Endometrial microvascular endothelial cells (primary cell): ENCODE results near the gene TMEM88. TPM values are rescaled to one million over a fixed set of nuclear protein-coding genes. Genes with fewer than 3 reads are reported as not detected.

ENCODE experiments used
- in situ Hi-C: cut with HindIII; loops from 2 replicates; pipeline ENCODE4 v1.10.0; 2017; ENCODE audit warnings: low sequenced_read_pairs, low pct_unique_long_range_greater_than_20kb; ENCODE audit errors: inconsistent ontology term
- total RNA-seq: library from RNA; depleted of rRNA; stranded (reverse); fragments of >200 nt; gene quantifications from one replicate; pipeline ENCODE4 v1.2.3, GENCODE V29; 2015; ENCODE audit errors: inconsistent ontology term

The TMEM88 gene
- total RNA-seq, 1 donor from 2014 or later, result 148 TPM

DNA sequence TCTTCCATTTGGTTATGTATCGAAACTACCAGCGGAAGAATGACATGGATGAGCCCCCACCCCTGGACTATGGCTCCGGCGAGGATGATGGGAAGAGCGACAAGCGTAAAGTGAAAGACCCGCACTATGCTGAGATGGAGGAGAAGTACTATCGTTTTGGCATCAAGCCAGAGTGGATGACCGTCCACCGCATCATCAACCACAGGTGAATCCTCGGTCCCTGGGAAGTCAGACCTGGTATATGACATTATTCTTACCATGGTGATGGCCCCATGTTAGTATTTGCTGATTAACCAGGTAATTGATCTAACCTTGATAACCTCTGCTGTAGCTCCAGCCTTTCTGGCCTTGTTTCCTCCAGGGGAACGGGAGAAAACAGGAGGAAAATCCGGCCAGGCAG is 42.2 kb downstream of the TMEM88 start:
- in situ Hi-C loops, result no loop called here

DNA sequence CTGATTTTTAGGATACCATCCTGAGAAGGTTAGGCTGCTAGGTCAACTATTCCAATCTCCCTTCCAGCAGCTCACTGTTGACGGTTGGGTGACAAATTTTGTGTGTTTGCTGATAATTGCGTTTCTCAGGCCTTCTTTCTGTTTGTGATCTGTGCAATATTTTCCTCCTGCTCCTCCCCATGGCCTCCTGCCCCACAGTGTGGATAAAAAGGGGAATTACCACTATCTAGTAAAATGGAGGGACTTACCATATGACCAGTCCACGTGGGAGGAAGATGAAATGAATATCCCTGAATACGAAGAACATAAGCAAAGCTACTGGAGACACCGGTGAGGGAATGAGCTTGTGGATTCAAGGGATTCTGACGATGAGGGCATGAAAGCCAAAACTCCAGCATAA is 42.9 kb downstream of the TMEM88 start:
- in situ Hi-C loops, result no loop called here

DNA sequence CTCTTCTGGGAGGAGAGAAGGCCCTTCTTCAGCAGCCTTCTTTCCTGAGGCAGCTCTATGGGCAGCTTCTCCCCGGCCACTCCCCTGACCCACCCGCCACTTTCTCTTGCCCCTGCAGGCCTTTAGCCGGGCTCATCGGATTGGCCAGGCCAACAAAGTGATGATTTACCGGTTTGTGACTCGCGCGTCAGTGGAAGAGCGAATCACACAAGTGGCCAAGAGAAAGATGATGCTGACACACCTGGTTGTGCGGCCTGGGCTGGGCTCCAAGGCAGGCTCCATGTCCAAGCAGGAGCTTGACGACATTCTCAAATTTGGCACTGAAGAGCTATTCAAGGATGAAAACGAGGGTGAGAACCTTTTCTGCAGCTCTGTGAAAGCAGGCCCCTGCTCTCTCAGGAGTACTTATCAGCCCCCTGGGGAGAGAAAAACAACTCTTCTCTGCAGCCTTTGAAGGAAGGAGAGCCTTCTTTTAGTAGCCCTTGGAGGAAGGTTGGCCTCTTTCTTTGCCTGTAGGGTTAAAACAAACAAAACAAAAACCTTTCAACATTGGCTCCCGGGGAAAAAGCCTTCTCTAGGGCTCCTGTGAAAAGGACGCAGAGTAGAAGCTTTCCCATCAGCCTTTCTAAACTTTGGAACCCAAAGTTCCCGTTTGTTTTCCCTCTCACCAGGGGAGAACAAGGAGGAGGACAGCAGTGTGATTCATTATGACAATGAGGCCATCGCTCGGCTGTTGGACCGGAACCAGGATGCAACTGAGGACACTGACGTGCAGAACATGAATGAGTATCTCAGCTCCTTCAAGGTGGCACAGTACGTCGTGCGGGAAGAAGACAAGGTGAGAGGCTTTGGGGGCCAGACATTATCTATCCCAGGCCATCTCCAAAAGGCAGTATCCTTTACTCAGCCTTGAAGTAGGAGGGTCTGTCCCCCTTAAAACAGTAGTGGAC is 48.6 kb downstream of the TMEM88 start:
- in situ Hi-C loops, result no loop called here

Other genes with a start within 250 kb of the TMEM88 start
- 29.0 TPM for gene FXR2, start 240.2 kb upstream of the TMEM88 start, total RNA-seq
- gene SAT2, start 227.2 kb upstream of the TMEM88 start, total RNA-seq, result 48.7 TPM
- gene SHBG, start 224.9 kb upstream of the TMEM88 start, total RNA-seq, result not detected
- not detected for gene ATP1B2, start 204.1 kb upstream of the TMEM88 start, total RNA-seq
- gene TP53, start 167.6 kb upstream of the TMEM88 start, total RNA-seq, result 57.6 TPM
- 24.4 TPM for gene WRAP53, start 166.6 kb upstream of the TMEM88 start, total RNA-seq
- gene EFNB3, start 149.9 kb upstream of the TMEM88 start, total RNA-seq, result not detected
- 1.1 TPM for gene DNAH2, start 137.3 kb upstream of the TMEM88 start, total RNA-seq
- 1.3 TPM for gene KDM6B, start 20.8 kb upstream of the TMEM88 start, total RNA-seq
- gene NAA38, start 2.5 kb downstream of the TMEM88 start, total RNA-seq, result 52.5 TPM
- gene CYB5D1, start 2.9 kb downstream of the TMEM88 start, total RNA-seq, result 7.6 TPM
- 46.3 TPM for gene CHD3, start 33.7 kb downstream of the TMEM88 start, total RNA-seq
- gene RNF227, start 61.2 kb downstream of the TMEM88 start, total RNA-seq, result not detected
- gene KCNAB3, start 74.8 kb downstream of the TMEM88 start, total RNA-seq, result 3.7 TPM
- 76.8 TPM for gene TRAPPC1, start 76.9 kb downstream of the TMEM88 start, total RNA-seq
- gene CNTROB, start 77.1 kb downstream of the TMEM88 start, total RNA-seq, result 39.1 TPM
- gene GUCY2D, start 147.5 kb downstream of the TMEM88 start, total RNA-seq, result not detected
- not detected for gene ALOX15B, start 184.0 kb downstream of the TMEM88 start, total RNA-seq
- gene ALOX12B, start 232.7 kb downstream of the TMEM88 start, total RNA-seq, result not detected